Activated CD8-positive, alpha-beta memory T cell treated with anti-CD3 and anti-CD28 coated beads, Interleukin-2, amount 50 U/mL, for 4 hours (primary cell): ENCODE data around the gene PTPRN2.

Experiments used
- DNase-seq: peaks from one replicate; pipeline ENCODE4 v3.0.0-alpha.2; 2020

Gene PTPRN2

GRCh38 chr7:157722137-157723060, 865.2 kb downstream of the PTPRN2 start:
- DNase-seq, result no peak

GRCh38 chr7:157721468-157722136, 866.0 kb downstream of the PTPRN2 start:
- no peak for DNase-seq

- DNase-seq, result no peak
These were observed 867.6 kb downstream of the PTPRN2 start for GRCh38 chr7:157719705-157720655.

GRCh38 chr7:157719008-157719682, 868.5 kb downstream of the PTPRN2 start:
- DNase-seq, result no peak

- DNase-seq, result no peak
These were observed 869.2 kb downstream of the PTPRN2 start for GRCh38 chr7:157718303-157719007.

GRCh38 chr7:157717211-157718174, 870.1 kb downstream of the PTPRN2 start:
- no peak for DNase-seq

GRCh38 chr7:157715938-157716280, 871.7 kb downstream of the PTPRN2 start:
- DNase-seq, result no peak

- no peak for DNase-seq
These were observed 872.3 kb downstream of the PTPRN2 start for GRCh38 chr7:157715071-157715937.

GRCh38 chr7:157714166-157715070, 873.2 kb downstream of the PTPRN2 start:
- DNase-seq, result no peak

GRCh38 chr7:157713591-157713990, 874.0 kb downstream of the PTPRN2 start:
- DNase-seq, result no peak

GRCh38 chr7:157712666-157713235, 874.9 kb downstream of the PTPRN2 start:
- DNase-seq, result no peak

GRCh38 chr7:157711353-157711888, 876.2 kb downstream of the PTPRN2 start:
- DNase-seq, result no peak

- no peak for DNase-seq
These were observed 877.2 kb downstream of the PTPRN2 start for GRCh38 chr7:157710396-157710795.

GRCh38 chr7:157709531-157710251, 877.9 kb downstream of the PTPRN2 start:
- DNase-seq, result no peak

GRCh38 chr7:157708919-157709295, 878.7 kb downstream of the PTPRN2 start:
- no peak for DNase-seq

- DNase-seq, result no peak
These were observed 879.4 kb downstream of the PTPRN2 start for GRCh38 chr7:157707983-157708918.
